GM18498 (cell line): ENCODE measurements around the gene TBC1D25.
"Not testable (repeated sequence)": the region's sequence is repeated elsewhere in the genome, so short reads cannot be mapped to it uniquely, and the experiment has no call there.

Source experiments
- ATAC-seq: cut with Tn5 transposase; IDR thresholded peaks from one replicate; pipeline ENCODE4 v1.9.1; 2021; ENCODE audit warnings: mild to moderate bottlenecking, moderate library complexity; ENCODE audit not compliant: unreplicated experiment

The TBC1D25 gene

GRCh38 chrX:48515842-48516241 is 23.7 kb upstream of the TBC1D25 start:
- ATAC-seq: no peak

DNA sequence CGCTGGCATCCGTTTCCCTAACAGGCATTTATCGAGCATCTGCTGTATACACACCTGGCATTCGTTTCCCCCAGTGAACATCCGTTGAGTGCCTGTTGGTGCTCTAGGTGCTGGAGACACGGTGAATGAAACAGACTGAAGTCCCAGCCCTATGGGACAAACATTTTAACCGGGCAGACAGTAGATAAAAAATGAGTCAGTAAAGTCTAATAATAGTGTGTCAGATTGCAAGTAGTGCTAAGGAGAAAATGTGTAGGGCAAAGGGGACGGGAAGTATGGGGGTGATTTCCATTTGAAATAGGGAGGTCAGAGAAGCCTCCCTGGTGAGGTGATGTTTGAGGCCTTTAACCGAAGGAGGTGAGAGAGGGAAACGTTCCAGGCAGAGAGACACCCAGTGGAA is 23.2 kb upstream of the TBC1D25 start:
- ATAC-seq: no peak

GRCh38 chrX:48516987-48517386 is 22.5 kb upstream of the TBC1D25 start:
- no peak for ATAC-seq

DNA sequence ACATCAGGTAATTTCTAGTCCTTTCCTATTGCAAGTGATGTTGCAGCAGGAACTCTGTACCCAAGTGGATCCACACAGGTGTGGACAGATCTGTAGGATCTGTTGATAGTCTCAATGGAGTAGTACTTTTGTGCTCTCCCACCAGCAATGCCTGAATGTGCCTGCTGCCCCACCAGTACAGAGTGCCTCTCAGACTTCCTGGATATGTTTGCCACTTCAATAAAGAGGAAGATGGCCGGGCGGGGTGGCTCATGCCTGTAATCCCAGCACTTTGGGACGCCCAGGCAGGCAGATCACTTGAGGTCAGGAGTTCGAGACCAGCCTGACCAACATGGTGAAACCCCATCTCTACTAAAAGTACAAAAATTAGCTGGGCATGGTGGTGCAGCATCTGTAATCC is 20.0 kb upstream of the TBC1D25 start:
- ATAC-seq: not testable (repeated sequence)

DNA sequence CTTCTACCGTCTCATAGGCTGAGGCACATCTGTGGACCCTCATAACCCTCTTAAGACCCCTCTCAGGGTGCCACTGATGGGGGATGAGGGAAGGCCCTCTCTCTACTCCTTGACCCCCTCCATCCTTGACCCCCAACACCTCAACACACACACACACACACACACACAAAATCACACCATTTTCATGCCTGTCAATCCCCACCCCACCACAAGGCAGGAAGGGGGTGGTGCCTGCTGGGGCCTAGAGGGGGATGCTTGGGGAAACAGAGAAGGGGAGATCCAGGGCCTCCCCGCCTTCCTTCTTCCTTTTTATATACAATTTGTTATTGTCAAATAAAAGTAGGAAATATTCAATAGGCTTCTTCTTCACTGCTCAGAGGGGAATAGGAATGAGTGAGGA is 19.1 kb upstream of the TBC1D25 start:
- ATAC-seq: no peak

GRCh38 chrX:48520976-48521352 is 18.6 kb upstream of the TBC1D25 start:
- ATAC-seq: no peak

- ATAC-seq: peak; percentile 96
Observed at GRCh38 chrX:48521353-48522243, 17.9 kb upstream of the TBC1D25 start, which contains the start of gene EBP. TSS of gene EBP (plus strand) at chrX:48521808. CDS start at chrX:48523772, 1,964 bp downstream.

- no peak for ATAC-seq
Observed at GRCh38 chrX:48522291-48522690, 17.2 kb upstream of the TBC1D25 start.

GRCh38 chrX:48523682-48524081 is 15.8 kb upstream of the TBC1D25 start:
- no peak for ATAC-seq

- ATAC-seq: not testable (repeated sequence)
Observed at GRCh38 chrX:48525853-48526252, 13.7 kb upstream of the TBC1D25 start.

DNA sequence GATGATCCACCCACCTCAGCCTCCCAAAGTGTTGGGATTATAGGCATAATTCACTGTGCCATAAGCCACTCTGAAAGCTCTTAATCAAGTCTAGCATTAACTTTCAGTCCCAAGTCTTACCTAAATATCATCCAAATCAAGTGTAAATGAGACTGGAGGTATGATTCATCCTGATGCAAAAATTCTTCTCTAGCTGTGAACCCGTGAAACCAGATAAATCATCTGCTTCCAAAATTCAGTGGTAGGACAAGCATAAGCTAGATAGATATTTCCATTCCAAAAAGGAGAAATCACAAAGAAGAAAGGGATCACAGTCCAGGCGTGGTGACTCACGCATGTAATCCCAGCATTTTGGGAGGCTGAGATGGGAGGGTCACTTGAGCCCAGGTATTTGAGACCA is 8.8 kb upstream of the TBC1D25 start:
- no peak for ATAC-seq

- ATAC-seq: no peak
Observed at GRCh38 chrX:48531358-48531959, 8.1 kb upstream of the TBC1D25 start.

GRCh38 chrX:48532161-48532560 is 7.4 kb upstream of the TBC1D25 start:
- no peak for ATAC-seq

GRCh38 chrX:48533165-48533564 is 6.3 kb upstream of the TBC1D25 start:
- no peak for ATAC-seq

DNA sequence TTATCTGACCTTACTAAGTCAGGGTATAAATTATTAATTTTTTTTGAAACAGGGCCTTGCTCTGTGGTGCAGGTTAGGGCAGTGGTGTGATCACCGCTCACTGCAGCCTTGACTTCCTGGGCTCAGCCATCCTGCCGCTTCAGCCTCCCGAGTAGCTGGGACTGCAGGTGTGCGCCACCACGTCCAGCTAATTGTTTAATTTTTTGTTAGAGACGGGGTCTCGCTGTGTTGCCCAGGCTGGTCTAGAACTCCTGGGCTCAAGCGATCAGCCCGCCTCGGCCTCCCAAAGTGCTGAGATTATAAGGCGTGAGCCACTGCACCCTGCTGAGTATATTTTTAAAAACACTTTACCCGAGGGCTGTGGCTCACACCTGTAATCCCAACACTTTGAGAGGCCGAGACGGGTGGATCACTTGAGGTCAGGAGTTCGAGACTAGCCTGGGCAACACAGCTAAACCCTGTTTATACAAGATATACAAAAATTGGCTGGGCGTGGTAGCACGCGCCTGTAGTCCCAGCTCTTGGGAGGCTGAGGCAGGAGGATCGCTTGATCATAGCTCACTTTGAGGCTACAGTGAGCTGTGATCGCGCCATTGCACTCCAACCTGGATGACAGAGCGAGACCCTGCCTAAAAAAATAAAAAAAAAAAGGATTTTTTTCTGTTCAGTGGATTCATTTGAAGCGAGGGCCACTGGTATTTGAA is 721 bp upstream of the TBC1D25 start:
- ATAC-seq: no peak

DNA sequence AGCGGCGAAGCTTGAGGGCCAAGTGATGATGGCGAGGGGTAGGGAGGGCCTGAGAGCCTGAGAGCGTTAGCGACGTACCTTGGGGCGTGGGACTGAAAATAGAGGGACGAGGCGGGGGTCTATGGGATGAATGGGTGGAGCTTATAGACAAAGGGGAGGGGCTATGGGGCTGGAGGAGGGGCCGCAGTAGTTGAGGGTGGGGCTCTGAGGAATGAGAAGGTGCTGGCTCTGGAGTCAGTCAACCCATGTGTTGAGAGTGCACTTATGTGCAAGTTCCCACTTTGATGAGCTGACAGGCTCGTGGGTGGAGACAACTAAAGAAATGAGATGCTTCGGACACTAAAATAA is 488 bp downstream of the TBC1D25 start:
- ATAC-seq: peak; percentile 33

DNA sequence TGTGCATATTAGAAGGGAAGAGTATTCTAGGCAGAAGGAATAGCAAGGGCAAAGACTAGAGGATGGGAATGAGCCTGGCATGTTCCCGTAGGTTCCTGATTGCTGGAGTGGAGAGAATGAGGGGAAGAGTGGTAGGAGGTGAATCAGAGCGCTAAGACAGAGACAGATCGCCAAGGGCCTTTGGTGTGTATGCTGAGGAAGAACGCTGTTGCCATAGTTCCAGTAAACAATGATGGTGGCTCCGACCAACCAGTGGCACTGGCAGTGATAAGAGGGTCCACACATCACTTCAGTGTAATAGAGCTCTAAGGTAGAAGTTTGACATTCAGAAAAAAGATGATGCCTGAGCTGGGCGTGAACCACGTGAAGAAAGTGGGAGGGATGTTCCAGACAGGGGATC is 966 bp downstream of the TBC1D25 start:
- no peak for ATAC-seq

- peak; percentile 25 for ATAC-seq
Observed at GRCh38 chrX:48541140-48541814, 1.8 kb downstream of the TBC1D25 start.

DNA sequence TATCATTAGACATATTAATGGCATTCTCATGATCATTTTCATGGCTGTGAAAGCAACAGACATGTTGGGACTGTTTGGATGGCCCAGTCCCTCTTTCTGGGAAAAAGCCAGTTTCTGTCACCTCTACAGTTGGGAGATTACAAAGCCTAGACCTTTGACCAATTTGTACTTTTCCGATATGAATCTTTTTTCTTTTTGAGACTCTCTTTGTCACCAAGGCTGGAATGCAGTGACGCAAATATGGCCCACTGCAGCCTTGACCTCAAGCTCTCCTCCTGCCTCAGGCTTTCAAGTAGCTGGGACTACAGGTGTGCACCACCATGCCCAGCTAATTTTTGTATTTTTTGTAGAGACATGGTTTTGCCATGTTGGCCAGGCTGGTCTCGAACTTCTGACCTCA is 9.4 kb downstream of the TBC1D25 start:
- no peak for ATAC-seq

DNA sequence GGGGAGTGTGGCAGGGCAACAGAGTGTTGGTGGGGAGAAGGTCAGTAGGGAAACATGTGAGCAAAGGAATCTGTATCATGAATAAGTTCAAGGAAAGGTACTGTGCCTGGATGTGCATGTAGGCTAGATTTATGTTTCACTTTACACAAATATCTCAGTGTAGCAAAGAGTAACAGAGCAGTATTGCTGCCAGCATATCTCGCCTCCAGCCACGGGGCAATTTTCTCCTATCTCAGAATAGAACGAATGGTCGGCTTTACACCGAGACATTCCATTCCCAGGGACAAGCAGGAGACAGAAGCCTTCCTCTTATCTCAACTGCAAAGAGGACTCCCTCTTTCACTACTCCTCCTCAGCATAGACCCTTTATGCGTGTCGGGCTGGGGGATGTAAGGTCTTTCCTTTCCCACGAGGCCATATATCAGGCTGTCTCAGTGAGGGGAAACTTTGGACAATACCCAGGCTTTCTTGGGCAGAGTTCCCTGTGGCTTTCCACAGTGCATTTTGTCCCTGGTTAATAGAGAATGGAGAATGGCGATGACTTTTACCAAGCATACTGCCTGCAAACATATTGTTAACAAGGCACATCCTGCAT is 16.3 kb downstream of the TBC1D25 start:
- ATAC-seq: not testable (repeated sequence)

DNA sequence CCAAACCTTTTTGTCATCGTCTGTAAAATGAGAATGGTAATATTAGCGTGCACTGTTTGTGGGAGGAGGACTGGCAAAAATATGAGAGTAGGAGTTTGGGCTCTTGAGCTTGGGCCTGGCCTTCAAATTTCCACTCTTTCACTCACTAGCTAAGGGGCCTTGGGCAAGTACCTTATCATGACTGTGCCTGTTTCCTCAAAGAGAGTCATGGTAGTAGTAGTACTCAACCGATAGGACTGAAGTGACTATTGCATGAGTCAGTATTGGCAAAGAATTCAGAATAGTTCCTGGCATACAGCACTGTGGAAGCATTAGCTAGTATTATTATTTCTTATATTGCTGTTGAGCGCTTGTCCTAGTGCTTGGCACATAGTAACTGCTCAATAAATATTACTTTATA is 18.8 kb downstream of the TBC1D25 start:
- ATAC-seq: no peak
